Measurements from ENCODE around the gene KIAA0408.

Gene KIAA0408

DNA sequence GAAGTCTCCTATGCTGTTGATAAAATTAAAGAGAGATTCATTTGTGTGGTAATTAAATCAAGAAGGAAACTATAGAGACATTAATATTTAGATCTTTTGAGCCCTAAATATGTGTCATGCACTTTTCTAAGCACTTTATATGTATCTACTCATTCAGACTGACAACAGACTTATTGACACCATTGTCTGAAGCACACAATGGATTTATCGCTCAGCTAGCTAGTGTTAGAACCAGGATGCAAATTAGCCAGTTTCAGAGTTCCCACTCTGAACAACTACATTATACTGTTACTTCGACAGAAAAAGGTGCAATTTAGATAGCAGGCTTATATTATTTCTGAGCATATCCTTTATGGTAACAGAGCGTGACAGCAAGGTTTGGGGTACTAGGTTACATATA is 27.7 kb upstream of the KIAA0408 start:
- H3K4me3 ChIP-seq (ENCODE audit: low read depth, low read length) = no peak overlapping the region
- TF ChIP-seq, protein P1, sequence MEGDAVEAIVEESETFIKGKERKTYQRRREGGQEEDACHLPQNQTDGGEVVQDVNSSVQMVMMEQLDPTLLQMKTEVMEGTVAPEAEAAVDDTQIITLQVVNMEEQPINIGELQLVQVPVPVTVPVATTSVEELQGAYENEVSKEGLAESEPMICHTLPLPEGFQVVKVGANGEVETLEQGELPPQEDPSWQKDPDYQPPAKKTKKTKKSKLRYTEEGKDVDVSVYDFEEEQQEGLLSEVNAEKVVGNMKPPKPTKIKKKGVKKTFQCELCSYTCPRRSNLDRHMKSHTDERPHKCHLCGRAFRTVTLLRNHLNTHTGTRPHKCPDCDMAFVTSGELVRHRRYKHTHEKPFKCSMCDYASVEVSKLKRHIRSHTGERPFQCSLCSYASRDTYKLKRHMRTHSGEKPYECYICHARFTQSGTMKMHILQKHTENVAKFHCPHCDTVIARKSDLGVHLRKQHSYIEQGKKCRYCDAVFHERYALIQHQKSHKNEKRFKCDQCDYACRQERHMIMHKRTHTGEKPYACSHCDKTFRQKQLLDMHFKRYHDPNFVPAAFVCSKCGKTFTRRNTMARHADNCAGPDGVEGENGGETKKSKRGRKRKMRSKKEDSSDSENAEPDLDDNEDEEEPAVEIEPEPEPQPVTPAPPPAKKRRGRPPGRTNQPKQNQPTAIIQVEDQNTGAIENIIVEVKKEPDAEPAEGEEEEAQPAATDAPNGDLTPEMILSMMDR (IDR thresholded peaks at IDR 0.05; ENCODE audit: borderline replicate concordance, insufficient read depth, low read depth, low read length) = no peak

DNA sequence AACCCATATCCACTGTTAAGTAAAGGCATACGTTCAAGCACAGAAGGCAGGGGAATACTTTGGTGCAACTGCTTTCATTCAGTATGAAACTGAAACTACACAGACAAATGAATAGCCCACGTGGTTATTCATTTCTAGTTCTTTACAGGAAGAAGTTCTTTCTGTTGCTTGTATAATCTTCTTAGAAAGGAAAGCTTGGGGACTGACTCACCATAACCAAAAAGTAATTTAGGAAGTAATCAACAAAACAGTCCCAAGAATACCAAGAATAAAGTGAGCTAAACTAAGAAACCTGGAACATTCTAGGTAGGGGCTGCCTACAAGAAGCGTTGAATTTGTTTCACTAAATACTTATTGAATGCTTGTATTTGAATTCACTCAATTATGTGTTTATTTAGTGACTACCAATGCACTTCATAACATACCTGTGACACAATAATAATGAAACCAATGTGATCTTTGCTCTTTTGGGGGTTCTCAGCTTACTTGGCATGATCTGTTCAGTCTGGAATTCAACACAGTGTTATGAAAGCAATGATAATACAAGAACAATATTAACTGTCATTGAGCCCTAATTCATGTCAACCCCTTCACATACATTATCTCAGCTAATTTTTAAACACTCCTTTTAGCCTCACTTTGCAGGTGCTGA is 25.1 kb upstream of the KIAA0408 start:
- TF ChIP-seq, protein P1 (IDR thresholded peaks at IDR 0.05; ENCODE audit: borderline replicate concordance, insufficient read depth, low read depth, low read length) = no peak
- no peak overlapping the region for H3K4me3 ChIP-seq (ENCODE audit: low read depth, low read length)

GRCh38 chr6:127483399-127484055 is 24.3 kb upstream of the KIAA0408 start:
- TF ChIP-seq, protein P1 (IDR thresholded peaks at IDR 0.05; ENCODE audit: borderline replicate concordance, insufficient read depth, low read depth, low read length) = no peak
- H3K4me3 ChIP-seq (ENCODE audit: low read depth, low read length) = no peak overlapping the region

- TF ChIP-seq, protein P1 (IDR thresholded peaks at IDR 0.05; ENCODE audit: borderline replicate concordance, insufficient read depth, low read depth, low read length) = no peak
- H3K4me3 ChIP-seq (ENCODE audit: low read depth, low read length) = no peak overlapping the region
Observed at GRCh38 chr6:127482325-127482724, 23.1 kb upstream of the KIAA0408 start.

- H3K4me3 ChIP-seq (ENCODE audit: low read depth, low read length) = no peak overlapping the region
- TF ChIP-seq, protein P1 (IDR thresholded peaks at IDR 0.05; ENCODE audit: borderline replicate concordance, insufficient read depth, low read depth, low read length) = no peak
Observed at GRCh38 chr6:127481628-127482027, 22.4 kb upstream of the KIAA0408 start.

DNA sequence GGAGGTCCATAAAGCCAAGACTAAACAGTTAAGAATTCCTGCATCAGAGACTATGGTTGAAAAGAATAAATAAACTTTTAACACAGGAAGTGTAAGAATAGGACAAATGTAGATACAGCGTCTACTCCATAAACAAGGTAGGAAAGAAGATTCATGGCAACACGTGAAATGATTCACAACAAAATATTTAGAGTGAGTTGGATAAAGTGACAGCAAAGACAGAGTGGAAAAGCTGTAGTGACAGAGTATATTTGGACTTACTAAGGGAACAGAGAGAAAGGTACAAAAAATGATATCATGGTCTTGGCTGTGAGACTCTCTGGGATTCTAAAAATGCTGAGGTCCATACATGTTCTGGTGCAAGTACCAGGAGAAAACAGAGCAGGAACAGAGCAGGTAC is 21.9 kb upstream of the KIAA0408 start:
- TF ChIP-seq, protein P1 (IDR thresholded peaks at IDR 0.05; ENCODE audit: borderline replicate concordance, insufficient read depth, low read depth, low read length) = no peak
- H3K4me3 ChIP-seq (ENCODE audit: low read depth, low read length) = no peak overlapping the region

GRCh38 chr6:127477658-127478057 is 18.5 kb upstream of the KIAA0408 start:
- TF ChIP-seq, protein P1 (IDR thresholded peaks at IDR 0.05; ENCODE audit: borderline replicate concordance, insufficient read depth, low read depth, low read length) = no peak
- H3K4me3 ChIP-seq (ENCODE audit: low read depth, low read length) = no peak overlapping the region
